ENCODE results near the gene CTDNEP1.

The CTDNEP1 gene

GRCh38 chr17:7254511-7254910 is 3.0 kb upstream of the CTDNEP1 start:
- H3K36me3 ChIP-seq (replicated peaks; ENCODE audit: low read depth, low read length): peaks cover 13% of the 10 kb centered on the region

GRCh38 chr17:7253082-7253481 is 1.5 kb upstream of the CTDNEP1 start:
- Histone ChIP-seq H3K79me2 (ENCODE audit: low read length) (peaks cover 46% of the 10 kb centered on the region), H3K27me3 (ENCODE audit: low read depth, low read length) (no peaks in the 10 kb centered on the region), H4K20me1 (ENCODE audit: insufficient read depth, low read length) (peaks cover 8% of the 10 kb centered on the region), H3K4me2 (ENCODE audit: low read length) (peak overlapping the region; percentile 98), H3K9me3 (ENCODE audit: insufficient read depth, low read length) (no peaks in the 10 kb centered on the region), H3K36me3 (replicated peaks; ENCODE audit: low read depth, low read length) (peaks cover 16% of the 10 kb centered on the region), H2AFZ (ENCODE audit: low read depth, low read length) (no peak overlapping the region), H3K27ac (ENCODE audit: low read length) (peak overlapping the region; percentile 94), H3K4me3 (ENCODE audit: low read length) (peak overlapping the region; percentile 98), H3K4me1 (ENCODE audit: low read length) (peaks cover 16% of the 10 kb centered on the region), H3K9ac (ENCODE audit: low read length) (peak overlapping the region; percentile 97)
- TF ChIP-seq EZH2phosphoT487 (IDR thresholded peaks at IDR 0.05; ENCODE audit: low read depth) (no peak), CTCF (IDR thresholded peaks at IDR 0.05; ENCODE audit: low read depth, low read length) (no peak)

More at GRCh38 chr17:7254511-7254910, 3.0 kb upstream of the CTDNEP1 start:
- TF ChIP-seq EZH2phosphoT487 (IDR thresholded peaks at IDR 0.05; ENCODE audit: low read depth) (no peak), CTCF (IDR thresholded peaks at IDR 0.05; ENCODE audit: low read depth, low read length) (no peak)
- Histone ChIP-seq H4K20me1 (ENCODE audit: insufficient read depth, low read length) (no peaks in the 10 kb centered on the region; the same call in 1 of the 2 replicates), H3K9me3 (ENCODE audit: insufficient read depth, low read length) (no peaks in the 10 kb centered on the region), H3K9ac (ENCODE audit: low read length) (no peak overlapping the region), H3K4me2 (ENCODE audit: low read length) (no peak overlapping the region), H3K4me3 (ENCODE audit: low read length) (no peak overlapping the region), H2AFZ (ENCODE audit: low read depth, low read length) (no peak overlapping the region), H3K27ac (ENCODE audit: low read length) (no peak overlapping the region), H3K79me2 (ENCODE audit: low read length) (peaks cover 32% of the 10 kb centered on the region), H3K27me3 (ENCODE audit: low read depth, low read length) (no peaks in the 10 kb centered on the region), H3K4me1 (ENCODE audit: low read length) (peaks cover 7% of the 10 kb centered on the region)

- Histone ChIP-seq H3K9ac (ENCODE audit: low read length) (peak within 1 kb of the TSS; percentile 98), H3K79me2 (ENCODE audit: low read length) (peaks cover 53% of the 10 kb centered on the region), H3K4me2 (ENCODE audit: low read length) (peak within 1 kb of the TSS; percentile 98), H2AFZ (ENCODE audit: low read depth, low read length) (peak within 1 kb of the TSS; percentile 75), H4K20me1 (ENCODE audit: insufficient read depth, low read length) (peaks cover 8% of the 10 kb centered on the region), H3K27ac (ENCODE audit: low read length) (peak within 1 kb of the TSS; percentile 94), H3K4me1 (ENCODE audit: low read length) (peaks cover 16% of the 10 kb centered on the region), H3K4me3 (ENCODE audit: low read length) (peak within 1 kb of the TSS; percentile 98), H3K36me3 (replicated peaks; ENCODE audit: low read depth, low read length) (peaks cover 16% of the 10 kb centered on the region), H3K9me3 (ENCODE audit: insufficient read depth, low read length) (no peaks in the 10 kb centered on the region), H3K27me3 (ENCODE audit: low read depth, low read length) (no peaks in the 10 kb centered on the region)
- TF ChIP-seq EZH2phosphoT487 (IDR thresholded peaks at IDR 0.05; ENCODE audit: low read depth) (no peak), CTCF (IDR thresholded peaks at IDR 0.05; ENCODE audit: low read depth, low read length) (peak; percentile 38)
Observed at GRCh38 chr17:7252176-7253043, 876 bp upstream of the CTDNEP1 start, which contains the start of gene ELP5. Gene ELP5 (plus strand): TSS chr17:7252215. CDS start chr17:7252551, 336 bp downstream.

Measured in OCI-LY3 (cell line).